HepG2 (cell line): ENCODE measurements around the gene BGN. TPM values are rescaled to one million over a fixed set of nuclear protein-coding genes. Genes with fewer than 3 reads are reported as not detected.

Experiments
- ATAC-seq: fragments of 200-7000 bp; cut with Tn5 transposase; 3 replicates; pipeline ENCODE4 v1.9.1; 2020; ENCODE audit warnings: mild to moderate bottlenecking, moderate library complexity
- BruUV-seq: library from RNA; stranded (reverse); fragments of 400-500 nt; replicated peaks from 2 replicates; lab custom pipeline; 2021; lab: Mats Ljungman, UMichigan
- CTCF ChIA-PET: fragments of 300-600 bp; formaldehyde crosslinking; extraction: SDS; loops from one replicate; lab custom pipeline; 2021; ENCODE audit warnings: low total read pairs, inconsistent platforms, low intra/inter-chr PET ratio; lab: Yijun Ruan, JAX
- POLR2A ChIA-PET: fragments of 350-600 bp; sonication (Branson Sonifier 250); formaldehyde crosslinking; loops from one replicate; lab custom pipeline; 2020; ENCODE audit warnings: antibody characterized with exemption, inconsistent platforms; lab: Yijun Ruan, JAX
- DNase-seq: peaks from one replicate; pipeline ENCODE4 v3.0.0-alpha.2; 2015; ENCODE audit warnings: low spot score
- FAIRE-seq: peaks from 3 replicates; lab custom pipeline; 2011; peaks lifted over from hg19 to GRCh38; lab: Jason Lieb, UNC
- H2AFZ ChIP-seq: one replicate; pipeline ENCODE4 v1.6.1; 2011; ENCODE audit warnings: low read length, inconsistent platforms
- H3K27ac ChIP-seq: fragments of 300-600 bp; 3 replicates; pipeline ENCODE4 v1.8.0; 2011; ENCODE audit warnings: mixed run types, mild to moderate bottlenecking, mixed read lengths, low read length, inconsistent platforms; ENCODE audit not compliant: insufficient read depth; ENCODE audit errors: extremely low read length
- H3K27me3 ChIP-seq, 2 experiments: fragments of 200-600 bp in 1 of 2; 2 replicates in 1 of 2; 3 replicates in 1 of 2; pipeline versions ENCODE4 v1.6.0 to v1.8.0; 2011; ENCODE audit warnings: low read length in 2 of 2, mild to moderate bottlenecking in 2 of 2, moderate library complexity in 2 of 2, inconsistent platforms in 1 of 2; ENCODE audit not compliant: insufficient read depth in 2 of 2, control insufficient read depth in 1 of 2
- H3K36me3 ChIP-seq, 2 experiments: fragments of 200-600 bp in 1 of 2; replicated peaks in 1 of 2; 2 replicates in 1 of 2; 3 replicates in 1 of 2; pipeline versions ENCODE4 v1.5.1 to v1.8.0; 2011; ENCODE audit warnings: low read length in 2 of 2, inconsistent platforms in 1 of 2; ENCODE audit not compliant: insufficient read depth in 2 of 2, control insufficient read depth in 1 of 2
- H3K4me1 ChIP-seq: 2 replicates; pipeline ENCODE4 v1.5.1; 2012; ENCODE audit warnings: low read length, inconsistent platforms; ENCODE audit not compliant: insufficient read depth
- H3K4me2 ChIP-seq: 2 replicates; pipeline ENCODE4 v1.6.0; 2011; ENCODE audit warnings: low read depth, low read length, inconsistent platforms
- H3K4me3 ChIP-seq, 3 experiments: fragments of 200-600 bp in 1 of 3; sonication (generic), shearing (Covaris generic) in 1 of 3; replicated peaks in 1 of 3; 2 replicates each; pipeline ENCODE4 v1.5.1; 2011 to 2016; ENCODE audit warnings: low read length in 3 of 3, inconsistent platforms in 2 of 3, low read depth in 2 of 3, mild to moderate bottlenecking in 2 of 3, control low read depth in 1 of 3, mixed read lengths in 1 of 3; ENCODE audit not compliant: insufficient read depth in 1 of 3
- H3K79me2 ChIP-seq: one replicate; pipeline ENCODE4 v1.6.1; 2011; ENCODE audit warnings: low read length, inconsistent platforms; ENCODE audit not compliant: insufficient read depth
- H3K9ac ChIP-seq: 2 replicates; pipeline ENCODE4 v1.6.0; 2011; ENCODE audit warnings: mild to moderate bottlenecking, low read depth, low read length, inconsistent platforms; ENCODE audit not compliant: insufficient read depth
- H3K9me3 ChIP-seq: 2 replicates; pipeline ENCODE4 v1.5.1; 2012; ENCODE audit warnings: mild to moderate bottlenecking, low read length
- H4K20me1 ChIP-seq: 2 replicates; pipeline ENCODE4 v1.6.0; 2011; ENCODE audit warnings: inconsistent platforms, mild to moderate bottlenecking, low read length, moderate library complexity; ENCODE audit not compliant: insufficient read depth
- BCL6 ChIP-seq: IDR thresholded peaks from 2 replicates; pipeline ENCODE4 v1.6.1; 2016; ENCODE audit warnings: missing genetic modification reagents, missing compliant biosample characterization
- CHD2 ChIP-seq: IDR thresholded peaks from 2 replicates; pipeline ENCODE4 v1.6.1; 2011; ENCODE audit warnings: low read depth, low read length, improper control_type of control experiment
- ELF4 ChIP-seq: sonication (generic); formaldehyde crosslinking; IDR thresholded peaks from 2 replicates; pipeline ENCODE4 v1.5.0; 2020; ENCODE audit warnings: missing genetic modification reagents, mild to moderate bottlenecking, moderate library complexity, borderline replicate concordance
- HNRNPL ChIP-seq: fragments of 200-400 bp; formaldehyde crosslinking; IDR thresholded peaks from 2 replicates; pipeline ENCODE4 v1.6.1; 2017; ENCODE audit warnings: mild to moderate bottlenecking, low read depth, low read length
- HNRNPUL1 ChIP-seq: fragments of 200-400 bp; formaldehyde crosslinking; IDR thresholded peaks from 2 replicates; pipeline ENCODE4 v1.6.1; 2017; ENCODE audit warnings: low read depth, mild to moderate bottlenecking, low read length, moderate library complexity
- IRX3 ChIP-seq: sonication (generic); formaldehyde crosslinking; IDR thresholded peaks from 2 replicates; pipeline ENCODE4 v1.8.1; 2023; ENCODE audit warnings: mild to moderate bottlenecking, low read depth, missing genetic modification reagents, borderline replicate concordance
- MEIS1 ChIP-seq: sonication (generic); formaldehyde crosslinking; IDR thresholded peaks from 2 replicates; pipeline ENCODE4 v1.9.0; 2021; ENCODE audit warnings: mild to moderate bottlenecking, missing genetic modification reagents, moderate library complexity, borderline replicate concordance
- MYNN ChIP-seq: sonication (generic); formaldehyde crosslinking; IDR thresholded peaks from 2 replicates; pipeline ENCODE4 v1.4.0; 2020; ENCODE audit warnings: mild to moderate bottlenecking, low read depth, missing genetic modification reagents
- THAP7 ChIP-seq: sonication (generic); formaldehyde crosslinking; IDR thresholded peaks from 2 replicates; pipeline ENCODE4 v1.8.1; 2023; ENCODE audit warnings: mild to moderate bottlenecking, missing genetic modification reagents
- ZFY ChIP-seq: sonication (generic); formaldehyde crosslinking; IDR thresholded peaks from 2 replicates; pipeline ENCODE4 v1.4.0; 2020; ENCODE audit warnings: missing genetic modification reagents
- ZNF431 ChIP-seq: sonication (generic); formaldehyde crosslinking; IDR thresholded peaks from 2 replicates; pipeline ENCODE4 v1.9.0; 2022; ENCODE audit warnings: missing genetic modification reagents, low read depth, mild to moderate bottlenecking, borderline replicate concordance
- ZNF556 ChIP-seq: sonication (generic); formaldehyde crosslinking; IDR thresholded peaks from 2 replicates; pipeline ENCODE4 v1.4.0; 2020; ENCODE audit warnings: mild to moderate bottlenecking, missing genetic modification reagents, borderline replicate concordance
- ZNF687 ChIP-seq: sonication (generic); formaldehyde crosslinking; IDR thresholded peaks from 2 replicates; pipeline ENCODE4 v1.5.1; 2020; ENCODE audit warnings: mild to moderate bottlenecking, missing genetic modification reagents, moderate library complexity
- ZNF720 ChIP-seq: sonication (generic); formaldehyde crosslinking; IDR thresholded peaks from 2 replicates; pipeline ENCODE4 v1.4.0; 2020; ENCODE audit warnings: missing genetic modification reagents
- ZSCAN25 ChIP-seq: sonication (generic); formaldehyde crosslinking; IDR thresholded peaks from 2 replicates; pipeline ENCODE4 v1.8.0; 2022; ENCODE audit warnings: mild to moderate bottlenecking, missing genetic modification reagents
- WGBS: methylation state at CpG from one replicate; pipeline ENCODE4 v1.1.6; 2017; ENCODE audit warnings: low lambda C conversion rate; 5-methylcytosine and 5-hydroxymethylcytosine counted together
- in situ Hi-C: cut with HindIII; loops from 2 replicates; pipeline ENCODE4 v1.10.0; 2017; ENCODE audit warnings: low pct_unique_long_range_greater_than_20kb; ENCODE audit not compliant: extremely low pct_ligation_motif_present
- intact Hi-C: fragments of 100-400 bp; cut with micrococcal nuclease; formaldehyde crosslinking; loops from one replicate; pipeline ENCODE4 v1.10.0; 2022; ENCODE audit not compliant: unreplicated experiment
- polyA plus RNA-seq, 8 experiments: library from polyadenylated mRNA; depleted of rRNA in 3 of 8; stranded (reverse) in 7 of 8; unstranded in 1 of 8; fragments of >200 nt; fragmentation: Illumina TruSeq in 4 of 8; extraction: Trizol in 4 of 8; gene quantifications; 2 replicates each; pipeline versions ENCODE4 v1.2.1 to v1.2.3, GENCODE V29; 2011 to 2016; ENCODE audit warnings: low read depth in 4 of 8, missing spikeins in 1 of 8, mixed read lengths in 1 of 8; ENCODE audit not compliant: insufficient read depth in 1 of 8
- total RNA-seq, 5 experiments: library from RNA; depleted of rRNA; stranded (reverse); fragments of >200 nt; fragmentation: Illumina TruSeq; extraction: Trizol; gene quantifications; 2 replicates each; pipeline ENCODE4 v1.2.3, GENCODE V29; 2016; ENCODE audit warnings: low read depth in 1 of 5
- TF ChIP-seq, protein P1 (sequence below): sonication (generic); formaldehyde crosslinking; IDR thresholded peaks from 2 replicates; pipeline ENCODE4 v1.5.0; 2020; ENCODE audit warnings: mild to moderate bottlenecking, missing genetic modification reagents

BGN gene
- total and polyA plus RNA-seq, 2 of the 13 experiments (the other 11 are each of a cell fraction or from before 2014, with no cell fraction given), result 0.18 to 0.63 TPM

- Histone ChIP-seq H3K27ac (no peak overlapping the region), H4K20me1 (no peaks in the 10 kb centered on the region), H3K4me2 (peak overlapping the region; percentile 66), H3K9ac (no peak overlapping the region), H3K27me3 (0 out of 5 replicates have a peak, but pooled peaks cover 1 to 6% of the 10 kb centered on the region in 2 experiments), H3K36me3 (no peaks in the 10 kb centered on the region), H3K4me1 (peaks cover 83% of the 10 kb centered on the region), H3K9me3 (no peaks in the 10 kb centered on the region), H3K79me2 (no peaks in the 10 kb centered on the region), H2AFZ (no peak overlapping the region), H3K4me3 (peak overlapping the region in 1 of 3 experiments; percentile 59; a peak in 3 of 6 replicates)
- DNase-seq (no peak), FAIRE-seq (no peak), ATAC-seq (peak; percentile 23)
- intact Hi-C loops, result no loop called here
- ChIA-PET CTCF (no interaction called here), POLR2A (interaction anchor here (0.6 to 2.1 kb wide), 2 partner anchors 20 to 75 kb away, joined by 5 to 9 read pairs; partner anchors contain the start of gene HAUS7)
- in situ Hi-C loops, result no loop called here
- no TSS peak for BruUV-seq
- WGBS, result no CpG with 5 or more reads among the region's 10 CpGs
- no peak for TF ChIP-seq ZNF431
- no peak for TF ChIP-seq HNRNPUL1
- TF ChIP-seq MYNN (CRISPR knock-in tag), result no peak
- no peak for TF ChIP-seq MEIS1
- TF ChIP-seq BCL6 (CRISPR knock-in tag), result no peak
- no peak for TF ChIP-seq CHD2
- TF ChIP-seq IRX3 (CRISPR knock-in tag), result no peak
- TF ChIP-seq ZNF556, result no peak
- TF ChIP-seq ZSCAN25 (CRISPR knock-in tag), result 0 out of 2 replicates have a peak, but pooled peaks have one; percentile 1
- no peak for TF ChIP-seq ELF4 (CRISPR knock-in tag)
- peak; percentile 16; the same call in 1 of the 2 replicates for TF ChIP-seq ZFY (CRISPR knock-in tag)
- TF ChIP-seq THAP7 (CRISPR knock-in tag), result no peak
- TF ChIP-seq ZNF687, result peak; percentile 32; the same call in 1 of the 2 replicates
- 0 out of 2 replicates have a peak, but pooled peaks have one; percentile 47 for TF ChIP-seq HNRNPL
- TF ChIP-seq, protein P1, sequence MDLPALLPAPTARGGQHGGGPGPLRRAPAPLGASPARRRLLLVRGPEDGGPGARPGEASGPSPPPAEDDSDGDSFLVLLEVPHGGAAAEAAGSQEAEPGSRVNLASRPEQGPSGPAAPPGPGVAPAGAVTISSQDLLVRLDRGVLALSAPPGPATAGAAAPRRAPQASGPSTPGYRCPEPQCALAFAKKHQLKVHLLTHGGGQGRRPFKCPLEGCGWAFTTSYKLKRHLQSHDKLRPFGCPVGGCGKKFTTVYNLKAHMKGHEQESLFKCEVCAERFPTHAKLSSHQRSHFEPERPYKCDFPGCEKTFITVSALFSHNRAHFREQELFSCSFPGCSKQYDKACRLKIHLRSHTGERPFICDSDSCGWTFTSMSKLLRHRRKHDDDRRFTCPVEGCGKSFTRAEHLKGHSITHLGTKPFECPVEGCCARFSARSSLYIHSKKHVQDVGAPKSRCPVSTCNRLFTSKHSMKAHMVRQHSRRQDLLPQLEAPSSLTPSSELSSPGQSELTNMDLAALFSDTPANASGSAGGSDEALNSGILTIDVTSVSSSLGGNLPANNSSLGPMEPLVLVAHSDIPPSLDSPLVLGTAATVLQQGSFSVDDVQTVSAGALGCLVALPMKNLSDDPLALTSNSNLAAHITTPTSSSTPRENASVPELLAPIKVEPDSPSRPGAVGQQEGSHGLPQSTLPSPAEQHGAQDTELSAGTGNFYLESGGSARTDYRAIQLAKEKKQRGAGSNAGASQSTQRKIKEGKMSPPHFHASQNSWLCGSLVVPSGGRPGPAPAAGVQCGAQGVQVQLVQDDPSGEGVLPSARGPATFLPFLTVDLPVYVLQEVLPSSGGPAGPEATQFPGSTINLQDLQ (CRISPR knock-in tag), result no peak
- no peak for TF ChIP-seq ZNF720
Observed at GRCh38 chrX:153491351-153491914, 3.3 kb upstream of the BGN start.
